HG03025 (cell line): Measurements from ENCODE around the gene PRPF38A.

ENCODE experiments used
- ATAC-seq: cut with Tn5 transposase; IDR thresholded peaks from one replicate; pipeline ENCODE4 v1.9.1; 2021; ENCODE audit warnings: mild to moderate bottlenecking, moderate library complexity; ENCODE audit not compliant: unreplicated experiment, low FRiP score

PRPF38A gene

GRCh38 chr1:52454779-52455178 is 50.4 kb downstream of the PRPF38A start:
- no peak for ATAC-seq

DNA sequence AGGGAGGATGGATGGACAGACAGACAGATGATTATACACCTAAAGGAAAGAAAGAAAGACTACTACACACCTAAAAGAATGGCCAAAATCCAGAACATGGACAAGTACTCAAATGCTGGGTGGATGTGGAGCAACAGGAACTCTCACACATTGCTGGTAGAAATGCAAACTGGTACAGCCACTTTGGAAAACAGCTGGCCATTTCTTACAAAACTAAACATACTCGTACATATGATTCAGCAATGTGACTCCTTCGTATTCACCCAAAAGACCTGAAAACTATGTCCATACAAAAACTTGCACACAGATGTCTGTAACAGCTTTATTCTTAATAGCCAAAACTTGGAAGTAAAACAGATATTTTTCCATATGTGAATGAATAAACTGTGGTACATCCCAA is 51.3 kb downstream of the PRPF38A start:
- ATAC-seq = no peak

- no peak for ATAC-seq
Observed at GRCh38 chr1:52460694-52461093, 56.3 kb downstream of the PRPF38A start.

DNA sequence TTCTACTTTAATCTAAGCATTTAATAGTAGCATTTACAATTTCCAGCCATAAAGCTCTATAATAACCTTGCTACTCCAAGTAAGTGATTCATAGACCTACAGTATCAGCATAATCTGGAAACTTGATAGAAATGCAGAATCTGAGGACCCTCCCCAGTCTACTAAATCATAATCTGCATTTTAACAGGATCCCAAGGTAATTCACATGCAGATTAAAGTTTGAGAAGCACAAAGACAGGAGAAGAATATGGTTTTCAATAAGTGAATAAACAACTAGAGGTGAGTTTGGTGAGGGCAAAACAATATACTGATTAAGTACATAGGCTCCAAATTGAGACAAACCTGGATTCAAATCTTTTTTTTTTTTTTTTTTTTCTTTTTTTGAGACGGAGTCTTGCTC is 57.4 kb downstream of the PRPF38A start:
- ATAC-seq = no peak

- no peak for ATAC-seq
Observed at GRCh38 chr1:52463891-52464290, 59.5 kb downstream of the PRPF38A start.

- no peak for ATAC-seq
Observed at GRCh38 chr1:52469108-52469507, 64.7 kb downstream of the PRPF38A start.
